ENCODE data around the gene MPDZ.

MPDZ gene

GRCh38 chr9:13113751-13114150 lies 165.7 kb downstream of the MPDZ start:
- no peak for TF ChIP-seq CTCF (IDR thresholded peaks at IDR 0.05; ENCODE audit: extremely low read depth, missing control alignments)
- no peak for DNase-seq (ENCODE audit: low spot score)

DNA sequence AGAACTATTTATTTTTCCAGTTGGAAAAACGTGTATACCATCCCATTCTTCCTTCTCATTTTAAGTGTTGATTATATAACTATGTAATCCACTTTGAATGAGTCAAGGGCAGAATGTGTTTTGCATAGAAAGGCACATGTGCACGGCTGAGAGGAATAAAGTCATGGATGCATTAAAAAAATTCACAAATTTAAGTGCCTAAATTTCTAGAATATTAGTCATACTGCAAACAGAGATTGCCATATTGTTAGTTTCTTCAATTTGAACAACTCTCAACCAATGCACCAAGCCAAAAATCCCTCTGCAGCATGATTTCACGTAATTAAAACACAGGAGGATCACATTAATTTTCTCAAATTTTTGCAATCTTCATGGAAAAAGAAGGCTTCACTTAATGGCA lies 166.3 kb downstream of the MPDZ start:
- no peak for TF ChIP-seq CTCF (IDR thresholded peaks at IDR 0.05; ENCODE audit: extremely low read depth, missing control alignments)
- no peak for DNase-seq (ENCODE audit: low spot score)

DNA sequence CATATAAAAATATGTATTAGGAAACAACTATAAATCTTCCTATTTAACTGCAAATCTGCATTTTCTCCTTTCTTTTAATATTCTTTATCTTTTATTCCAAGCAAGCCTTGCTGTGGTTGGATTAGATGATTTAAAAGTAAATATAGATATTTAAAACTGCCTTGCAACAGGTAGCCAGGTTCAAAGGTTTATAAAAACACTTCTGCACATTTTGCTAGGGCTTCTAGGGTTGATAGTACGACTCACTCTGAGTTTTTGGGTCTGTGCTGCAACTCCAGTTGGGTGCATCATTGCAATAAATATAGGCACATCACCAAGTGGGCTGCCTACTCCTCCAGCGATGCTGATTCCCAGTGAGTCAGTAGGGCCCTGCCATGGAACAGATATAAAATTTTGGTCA lies 167.7 kb downstream of the MPDZ start:
- no peak for TF ChIP-seq CTCF (IDR thresholded peaks at IDR 0.05; ENCODE audit: extremely low read depth, missing control alignments)

GRCh38 chr9:13110766-13111417 lies 168.6 kb downstream of the MPDZ start:
- TF ChIP-seq CTCF (IDR thresholded peaks at IDR 0.05; ENCODE audit: extremely low read depth, missing control alignments), result no peak
- no peak for DNase-seq (ENCODE audit: low spot score)

More for the DNA sequence above, 167.7 kb downstream of the MPDZ start:
- DNase-seq (ENCODE audit: low spot score), result no peak

GRCh38 chr9:13109781-13110180 lies 169.7 kb downstream of the MPDZ start:
- DNase-seq (ENCODE audit: low spot score), result no peak
- TF ChIP-seq CTCF (IDR thresholded peaks at IDR 0.05; ENCODE audit: extremely low read depth, missing control alignments), result no peak

DNA sequence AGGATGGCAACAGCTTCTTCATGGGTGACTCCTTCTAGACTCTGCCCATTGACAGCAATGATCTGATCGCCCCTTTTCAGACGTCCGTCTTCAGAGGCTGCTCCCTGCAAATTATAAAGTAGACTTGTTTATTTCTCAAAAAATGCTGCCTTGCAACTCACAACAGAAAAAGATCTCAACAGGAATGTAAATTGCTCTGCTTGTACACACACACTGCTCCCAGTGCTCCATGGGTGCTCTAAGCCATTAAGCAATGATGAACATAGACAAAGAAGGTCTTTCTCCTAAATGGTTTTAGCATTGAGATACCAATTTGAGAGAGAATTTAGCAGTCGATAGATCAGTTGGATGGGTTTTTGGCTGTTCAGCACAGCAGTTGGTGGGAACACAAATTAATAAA lies 172.5 kb downstream of the MPDZ start:
- no peak for TF ChIP-seq CTCF (IDR thresholded peaks at IDR 0.05; ENCODE audit: extremely low read depth, missing control alignments)
- no peak for DNase-seq (ENCODE audit: low spot score)

GRCh38 chr9:13100914-13101572 lies 178.4 kb downstream of the MPDZ start:
- no peak for TF ChIP-seq CTCF (IDR thresholded peaks at IDR 0.05; ENCODE audit: extremely low read depth, missing control alignments)

More at GRCh38 chr9:13100914-13101572, 178.4 kb downstream of the MPDZ start:
- DNase-seq (ENCODE audit: low spot score), result no peak
